ENCODE results near the gene TP53AIP1.

DNA sequence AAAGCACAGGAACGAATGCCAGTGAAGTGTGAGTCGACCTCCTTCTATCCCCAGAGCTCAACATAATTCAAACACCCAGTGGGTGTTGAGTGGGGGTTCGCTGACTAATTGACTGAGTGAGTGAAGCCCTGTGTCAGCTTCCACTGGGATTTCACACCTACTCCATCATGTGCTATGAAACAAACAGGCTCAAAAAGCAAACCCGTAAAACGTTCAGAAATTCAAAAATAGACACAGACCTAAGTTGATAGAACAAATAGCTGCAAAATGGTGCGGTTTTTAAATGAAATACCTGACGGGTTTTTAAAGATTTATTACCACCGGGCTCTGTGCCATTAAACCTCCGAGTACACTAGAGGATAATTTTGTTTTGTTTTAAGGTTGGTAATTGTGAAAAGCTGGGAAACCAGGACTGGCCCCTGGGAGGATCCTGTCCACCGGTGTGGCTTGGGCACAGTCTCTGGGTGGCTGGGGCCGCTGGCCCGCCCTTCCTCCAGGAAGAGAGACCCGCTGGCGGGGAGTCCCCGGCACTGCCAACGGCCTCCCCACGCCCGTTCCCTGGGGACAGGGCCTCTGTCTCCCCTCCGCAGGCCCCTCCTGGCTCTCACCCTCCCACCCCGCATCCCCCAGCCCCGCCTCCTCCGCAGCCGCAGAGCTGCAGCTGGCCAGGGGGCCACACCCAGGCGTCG lies 37.9 kb downstream of the TP53AIP1 start:
- TF ChIP-seq ZNF274 (IDR thresholded peaks at IDR 0.05; ENCODE audit: low read depth, low read length), result no peak
- TF ChIP-seq SUZ12 (IDR thresholded peaks at IDR 0.05; ENCODE audit: extremely low read depth, insufficient read depth, insufficient read length), result no peak

All from NT2/D1 (cell line).